HS-27A (cell line): ENCODE data around the gene NFE2L3.
"Not testable (repeated sequence)": the region's sequence is repeated elsewhere in the genome, so short reads cannot be mapped to it uniquely, and the experiment has no call there.

Source experiments
- DNase-seq: peaks from one replicate; pipeline ENCODE4 v3.0.0-alpha.2; 2012; ENCODE audit warnings: low read depth, missing footprints

The NFE2L3 gene

DNA sequence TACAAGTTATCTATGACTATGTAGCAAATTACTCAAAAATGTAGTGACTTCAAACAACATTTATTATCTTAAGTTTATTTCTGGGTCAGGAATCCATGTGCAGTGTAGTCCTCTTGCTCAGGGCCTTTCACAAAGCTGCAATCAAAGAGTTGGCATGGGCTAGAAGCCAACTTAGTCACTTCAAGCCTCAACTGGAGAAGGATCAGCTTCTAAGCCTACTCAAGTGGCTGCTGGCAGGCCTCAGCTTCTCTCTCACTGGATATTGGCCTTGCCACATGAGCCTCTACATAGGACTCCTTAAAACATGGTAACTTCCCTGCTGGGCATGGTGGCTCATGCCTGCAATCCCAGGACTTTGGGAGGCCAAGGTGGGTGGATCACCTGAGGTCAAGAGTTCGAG lies 5.0 kb upstream of the NFE2L3 start:
- DNase-seq = no peak

DNA sequence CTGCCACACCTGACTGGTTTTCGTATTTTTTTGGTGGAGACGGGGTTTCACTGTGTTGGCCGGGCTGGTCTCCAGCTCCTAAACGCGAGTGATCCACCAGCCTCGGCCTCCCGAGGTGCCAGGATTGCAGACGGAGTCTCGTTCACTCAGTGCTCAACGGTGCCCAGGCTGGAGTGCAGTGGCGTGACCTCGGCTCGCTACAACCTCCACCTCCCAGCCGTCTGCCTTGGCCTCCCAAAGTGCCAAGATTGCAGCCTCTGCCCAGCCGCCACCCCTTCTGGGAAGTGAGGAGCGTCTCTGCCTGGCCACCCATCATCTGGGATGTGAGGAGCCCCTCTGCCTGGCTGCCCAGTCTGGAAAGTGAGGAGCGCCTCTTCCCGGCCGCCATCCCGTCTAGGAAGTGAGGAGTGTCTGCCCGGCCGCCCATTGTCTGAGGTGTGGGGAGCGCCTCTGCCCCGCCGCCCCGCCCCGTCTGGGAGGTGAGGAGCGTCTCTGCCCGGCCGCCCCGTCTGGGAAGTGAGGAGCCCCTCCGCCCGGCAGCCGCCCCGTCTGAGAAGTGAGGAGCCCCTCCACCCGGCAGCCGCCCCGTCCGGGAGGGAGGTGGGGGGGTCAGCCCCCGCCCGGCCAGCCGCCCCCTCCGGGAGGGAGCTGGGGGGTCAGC lies 4.2 kb upstream of the NFE2L3 start:
- DNase-seq = not testable (repeated sequence)

- DNase-seq = not testable (repeated sequence)
Measured at GRCh38 chr7:26148307-26148700, 3.7 kb upstream of the NFE2L3 start.

- no peak for DNase-seq
Measured at GRCh38 chr7:26149391-26149977, 2.5 kb upstream of the NFE2L3 start.

GRCh38 chr7:26151096-26151495 lies 902 bp upstream of the NFE2L3 start:
- DNase-seq = no peak

DNA sequence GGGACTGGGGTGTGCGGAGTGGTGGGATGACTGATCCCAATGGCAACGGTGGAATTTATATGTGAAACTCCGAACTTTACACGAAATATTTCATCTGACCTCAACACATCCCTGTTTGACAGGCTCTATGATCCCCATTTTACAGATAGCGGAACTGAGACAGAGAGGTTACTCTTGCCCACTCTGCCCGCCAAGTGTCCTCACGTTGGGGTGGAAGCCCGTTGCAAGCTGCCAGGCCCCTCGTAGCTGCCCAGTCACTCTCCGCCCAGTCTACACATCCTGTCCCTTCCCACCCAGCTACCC lies 397 bp upstream of the NFE2L3 start:
- DNase-seq = no peak

GRCh38 chr7:26152782-26153240 lies 813 bp downstream of the NFE2L3 start:
- DNase-seq = not testable (repeated sequence)

DNA sequence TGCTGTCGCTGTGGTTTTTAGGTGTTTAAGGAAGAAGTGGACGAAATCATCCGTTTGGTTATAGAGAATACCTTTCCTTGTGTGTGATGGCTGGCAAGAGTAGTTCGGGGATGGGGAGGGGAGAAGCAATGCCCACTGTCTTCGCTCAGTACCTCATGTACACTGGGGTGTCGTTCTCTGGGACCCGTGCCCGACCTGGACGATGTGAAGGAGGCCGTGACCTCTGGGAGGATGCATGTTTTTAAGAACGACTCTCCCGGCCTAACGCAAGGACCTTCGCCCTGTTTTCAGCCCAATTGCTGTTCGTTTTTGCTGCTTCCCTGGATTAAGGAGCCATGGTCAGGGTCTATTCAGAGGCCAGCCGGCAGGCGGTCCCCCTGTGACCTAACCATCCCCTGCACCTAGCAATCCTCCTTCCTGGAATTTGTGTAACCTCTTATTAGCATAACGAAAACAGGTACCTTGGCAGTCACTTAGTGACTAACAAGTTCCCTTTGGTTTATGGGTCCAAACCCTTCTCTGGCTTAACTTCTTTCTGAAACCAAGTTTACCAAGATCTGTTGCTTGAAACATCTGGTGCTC lies 1.3 kb downstream of the NFE2L3 start:
- DNase-seq = no peak

GRCh38 chr7:26153823-26154783 lies 2.1 kb downstream of the NFE2L3 start:
- no peak for DNase-seq

DNA sequence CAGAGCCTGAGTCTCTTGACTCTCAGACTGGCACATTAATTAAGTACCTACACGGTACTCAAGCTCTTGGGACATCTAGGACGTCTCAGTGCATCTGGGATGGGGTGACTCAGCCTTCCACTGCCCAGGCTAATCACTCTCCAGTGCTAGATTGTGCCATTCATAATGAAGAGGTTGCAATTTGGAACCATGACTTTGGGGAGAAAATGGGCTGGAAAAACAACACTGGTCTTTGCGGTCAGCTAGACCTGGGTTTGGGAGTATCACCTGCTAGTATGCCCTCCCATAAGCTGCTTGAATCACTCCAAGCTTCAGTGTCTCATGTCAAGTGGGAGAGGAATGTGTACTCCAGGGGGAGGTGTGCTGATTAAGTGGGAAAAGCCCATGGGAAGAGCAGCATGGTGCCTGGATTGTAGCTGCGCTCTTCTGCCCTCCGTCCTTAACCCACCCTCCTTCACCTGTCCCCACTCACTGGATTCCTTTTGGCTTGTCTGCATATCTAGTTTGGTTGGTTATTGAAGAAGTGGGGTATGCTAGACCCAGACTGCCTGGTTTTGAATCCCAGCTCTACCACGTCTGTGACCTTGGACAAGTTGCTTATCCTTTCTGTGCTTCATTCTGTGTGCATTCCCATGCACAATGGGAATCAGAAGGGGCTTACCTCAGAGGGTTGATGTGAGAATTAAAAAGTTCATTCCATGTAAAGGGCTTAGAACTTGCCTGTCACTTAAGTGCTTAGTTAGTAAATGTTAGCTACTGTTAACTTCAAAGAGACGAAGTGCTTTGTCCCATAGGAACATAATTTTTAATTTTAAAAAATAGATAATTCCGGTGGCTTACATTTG lies 3.8 kb downstream of the NFE2L3 start:
- no peak for DNase-seq

DNA sequence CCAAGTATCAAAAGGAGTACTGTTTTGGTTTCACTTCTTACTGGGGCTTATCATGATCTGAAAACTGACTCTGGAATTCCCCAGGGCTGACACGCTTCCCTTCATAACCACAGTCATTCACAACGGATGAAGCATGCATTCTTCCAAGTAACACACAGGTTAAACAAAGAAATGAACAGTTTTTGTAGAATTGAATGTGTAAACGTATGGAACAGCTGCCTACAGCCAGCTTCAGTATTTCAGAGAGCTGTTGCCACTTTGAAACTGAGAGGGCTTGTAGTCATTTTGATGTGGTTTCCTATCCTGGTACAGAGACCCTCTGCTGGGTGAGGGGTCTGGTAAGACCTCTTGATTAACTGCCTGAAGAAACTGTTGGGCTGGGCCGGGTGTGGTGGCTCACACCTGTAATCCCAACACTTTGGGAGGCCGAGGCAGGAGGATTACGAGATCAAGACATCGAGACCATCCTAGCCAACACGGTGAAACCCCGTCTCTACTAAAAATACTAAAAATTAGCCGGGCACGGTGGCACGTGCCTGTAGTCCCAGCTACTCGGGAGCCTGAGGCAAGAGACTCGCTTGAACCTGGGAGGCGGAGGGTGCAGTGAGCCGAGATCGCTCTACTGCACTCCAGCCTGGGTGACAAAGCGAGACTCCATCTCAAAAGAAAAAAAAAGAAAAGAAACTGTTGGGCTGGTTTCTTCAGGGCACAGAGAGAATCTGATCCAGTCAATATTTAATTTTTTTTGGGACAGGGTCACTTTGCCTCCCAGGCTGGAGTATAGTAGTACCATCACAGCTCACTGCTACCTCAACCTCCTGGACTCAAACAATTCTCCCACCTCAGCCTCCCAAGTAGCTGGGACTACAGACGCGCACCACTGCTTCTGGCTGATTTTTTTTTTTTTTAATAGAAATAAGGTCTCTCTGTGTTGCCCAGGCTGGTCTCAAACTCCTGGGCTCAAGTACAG lies 4.7 kb downstream of the NFE2L3 start:
- DNase-seq = peak; percentile 66

DNA sequence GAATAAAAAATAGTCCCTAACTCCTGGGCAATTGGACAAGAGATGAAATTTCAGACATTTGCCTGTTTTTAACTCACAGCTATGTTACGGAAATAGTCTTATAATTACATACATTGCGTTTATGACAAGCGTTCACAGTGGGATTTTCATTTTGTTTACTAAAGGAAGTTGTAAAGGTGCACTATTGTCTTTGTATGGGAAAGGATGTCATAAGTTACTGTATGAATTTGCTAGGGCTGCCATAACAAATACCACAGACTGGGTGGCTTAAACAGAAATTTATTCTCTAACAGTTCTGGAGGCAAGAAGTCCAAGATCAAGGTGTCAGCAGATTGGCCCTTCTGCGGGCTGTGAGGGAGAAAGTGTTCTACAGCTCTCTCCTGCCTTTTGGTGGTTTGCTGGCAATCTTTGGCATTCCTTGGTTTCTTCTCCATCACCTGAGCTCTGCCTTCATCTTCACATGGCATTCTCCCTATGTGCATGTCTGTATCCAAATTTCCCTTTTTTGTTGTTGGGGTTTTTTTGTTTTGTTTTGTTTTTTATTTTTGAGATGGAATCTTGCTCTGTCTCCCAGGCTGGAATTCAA lies 5.6 kb downstream of the NFE2L3 start:
- no peak for DNase-seq

- no peak for DNase-seq
Measured at GRCh38 chr7:26159243-26159642, 7.2 kb downstream of the NFE2L3 start.

GRCh38 chr7:26160896-26161295 lies 8.9 kb downstream of the NFE2L3 start:
- DNase-seq = no peak

GRCh38 chr7:26162431-26162830 lies 10.4 kb downstream of the NFE2L3 start:
- DNase-seq = no peak

GRCh38 chr7:26163804-26164203 lies 11.8 kb downstream of the NFE2L3 start:
- not testable (repeated sequence) for DNase-seq

DNA sequence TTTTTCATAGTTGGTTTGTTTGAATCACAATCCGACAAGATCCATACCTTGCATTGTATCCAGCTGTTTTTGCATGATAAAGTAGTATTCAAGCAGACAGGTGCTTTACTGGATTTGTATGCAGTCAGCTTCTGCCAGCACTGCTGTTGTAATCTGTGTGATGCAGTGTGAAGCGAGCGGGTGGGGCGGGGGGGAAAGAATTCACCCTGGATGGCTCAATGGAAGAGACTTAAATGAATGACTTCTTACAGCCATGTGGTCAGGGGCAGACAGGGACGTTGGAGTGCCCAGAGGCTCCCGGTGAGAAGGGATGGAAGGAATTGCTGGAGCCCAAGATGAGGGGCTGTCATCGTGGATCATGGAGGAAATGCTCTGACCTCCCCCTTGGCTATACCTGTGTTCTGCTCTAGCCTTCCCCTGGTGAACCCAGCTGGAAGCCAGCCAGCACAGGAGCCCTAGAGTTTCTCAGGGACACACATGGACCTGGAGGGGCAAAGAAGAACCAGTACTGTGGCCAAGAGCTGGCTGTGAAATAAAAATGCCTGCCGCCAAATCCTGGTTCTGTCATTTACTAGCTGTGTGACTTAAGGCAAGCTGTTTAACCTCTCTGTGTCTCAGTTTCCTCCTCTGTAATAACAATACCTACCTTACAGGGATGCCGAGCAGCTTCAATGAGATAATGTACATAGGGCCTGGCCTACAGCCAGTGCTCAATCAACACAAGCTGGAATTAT lies 14.1 kb downstream of the NFE2L3 start:
- no peak for DNase-seq

GRCh38 chr7:26166684-26167266 lies 14.8 kb downstream of the NFE2L3 start:
- no peak for DNase-seq
